GM21515 (cell line): ENCODE data around the gene ABHD6.
"Not testable (repeated sequence)": the region's sequence is repeated elsewhere in the genome, so short reads cannot be mapped to it uniquely, and the experiment has no call there.

Source experiments
- ATAC-seq: cut with Tn5 transposase; IDR thresholded peaks from one replicate; pipeline ENCODE4 v1.9.1; 2021; ENCODE audit not compliant: unreplicated experiment

The ABHD6 gene

DNA sequence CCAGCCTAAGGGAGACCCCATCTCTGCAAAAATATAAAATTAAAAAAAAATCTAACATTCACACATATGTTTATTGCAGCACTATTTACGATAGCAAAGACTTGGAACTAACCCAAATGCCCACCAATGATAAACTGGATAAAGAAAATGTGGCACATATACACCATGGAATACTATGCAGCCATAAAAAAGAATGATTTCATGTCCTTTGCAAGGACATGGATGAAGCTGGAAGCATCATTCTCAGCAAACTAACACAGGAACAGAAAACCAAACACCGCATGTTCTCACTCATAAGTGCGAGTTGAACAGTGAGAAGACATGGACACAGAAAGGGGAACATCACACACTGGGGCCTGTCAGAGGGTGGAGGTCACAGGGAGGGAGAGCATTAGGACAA is 35.8 kb downstream of the ABHD6 start:
- not testable (repeated sequence) for ATAC-seq

DNA sequence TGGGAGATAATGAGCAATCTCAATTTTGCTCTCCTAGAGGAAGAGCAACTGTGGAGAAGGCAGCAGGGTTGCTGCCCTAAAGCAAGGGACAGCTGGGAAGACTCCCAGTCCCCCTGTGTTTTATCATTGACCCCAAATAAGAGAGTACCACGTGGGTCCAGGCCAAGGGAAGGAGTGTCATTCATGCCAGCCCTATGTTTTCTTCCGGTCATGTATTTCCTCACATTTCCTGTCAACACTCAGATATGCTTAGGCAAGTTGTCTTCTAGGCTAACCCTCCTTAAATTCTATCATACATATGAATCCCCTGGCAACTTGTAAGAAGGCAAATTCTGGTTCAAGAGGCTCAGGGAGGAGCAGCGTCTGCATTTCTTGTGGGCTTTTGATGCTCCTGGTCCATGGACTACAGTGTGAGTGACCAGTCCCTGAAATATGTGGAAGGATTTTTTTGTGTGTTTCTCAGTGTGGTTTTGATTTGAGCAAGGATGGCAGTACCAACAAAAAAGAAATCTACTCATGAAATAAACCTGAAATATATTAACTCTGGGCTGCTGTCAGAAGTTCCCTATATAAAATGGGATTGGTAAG is 36.5 kb downstream of the ABHD6 start:
- ATAC-seq = no peak

DNA sequence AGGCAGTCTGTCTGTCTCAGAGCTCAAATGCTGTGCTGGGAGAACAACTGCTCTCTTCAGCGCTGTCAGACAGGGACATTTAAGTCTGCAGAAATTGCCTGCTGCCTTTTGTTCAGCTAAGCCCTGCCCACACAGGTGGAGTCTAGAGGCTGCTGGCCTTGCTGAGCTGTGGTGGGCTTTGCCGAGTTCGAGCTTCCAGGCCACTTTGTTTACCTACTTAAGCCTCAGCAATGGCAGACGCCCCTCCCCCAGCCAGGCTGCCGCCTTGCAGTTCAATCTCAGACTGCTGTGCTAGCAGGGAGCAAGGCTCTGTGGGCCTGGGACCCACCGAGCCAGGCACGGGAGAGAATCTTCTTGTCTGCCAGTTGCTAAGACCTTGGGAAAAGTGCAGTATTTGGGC is 43.5 kb downstream of the ABHD6 start:
- ATAC-seq = no peak

DNA sequence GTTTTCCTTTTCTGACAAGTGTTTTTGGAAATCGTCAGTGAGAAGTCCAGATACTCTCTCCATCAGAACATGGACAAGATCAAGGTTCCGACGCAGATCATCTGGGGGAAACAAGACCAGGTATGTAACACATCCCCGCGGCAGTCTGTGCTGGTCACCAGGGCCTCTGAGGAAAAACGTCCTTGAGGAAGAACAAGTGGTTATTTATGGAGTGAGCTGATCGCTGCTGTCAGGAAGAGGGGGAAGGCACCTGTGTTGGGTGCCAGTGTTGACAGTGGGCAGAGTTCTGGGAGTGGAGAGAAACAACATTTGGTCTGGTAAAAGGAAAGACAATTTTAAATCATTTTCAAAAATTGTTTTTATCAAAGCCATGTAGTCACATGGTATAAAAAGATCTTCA is 47.7 kb downstream of the ABHD6 start:
- ATAC-seq = no peak

DNA sequence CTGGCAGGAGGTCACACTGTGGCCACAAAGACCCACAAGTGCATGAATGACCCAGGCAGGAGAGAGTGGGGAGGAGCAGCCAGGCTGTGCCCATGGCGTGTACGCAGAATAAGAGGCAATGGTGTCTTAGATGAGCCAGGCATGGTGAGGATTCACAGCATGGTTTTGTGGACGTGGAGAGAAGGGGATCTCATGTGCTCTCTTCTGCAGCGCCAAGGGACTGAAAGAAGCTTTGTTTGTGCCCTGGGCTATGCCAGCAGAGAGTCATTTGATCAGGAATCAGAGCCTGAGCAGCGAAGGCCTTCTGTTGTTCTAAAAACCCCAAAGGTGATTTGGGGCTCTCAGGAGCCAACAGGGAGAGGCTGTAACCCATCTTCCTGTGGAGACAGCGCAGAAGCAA is 49.8 kb downstream of the ABHD6 start:
- no peak for ATAC-seq

DNA sequence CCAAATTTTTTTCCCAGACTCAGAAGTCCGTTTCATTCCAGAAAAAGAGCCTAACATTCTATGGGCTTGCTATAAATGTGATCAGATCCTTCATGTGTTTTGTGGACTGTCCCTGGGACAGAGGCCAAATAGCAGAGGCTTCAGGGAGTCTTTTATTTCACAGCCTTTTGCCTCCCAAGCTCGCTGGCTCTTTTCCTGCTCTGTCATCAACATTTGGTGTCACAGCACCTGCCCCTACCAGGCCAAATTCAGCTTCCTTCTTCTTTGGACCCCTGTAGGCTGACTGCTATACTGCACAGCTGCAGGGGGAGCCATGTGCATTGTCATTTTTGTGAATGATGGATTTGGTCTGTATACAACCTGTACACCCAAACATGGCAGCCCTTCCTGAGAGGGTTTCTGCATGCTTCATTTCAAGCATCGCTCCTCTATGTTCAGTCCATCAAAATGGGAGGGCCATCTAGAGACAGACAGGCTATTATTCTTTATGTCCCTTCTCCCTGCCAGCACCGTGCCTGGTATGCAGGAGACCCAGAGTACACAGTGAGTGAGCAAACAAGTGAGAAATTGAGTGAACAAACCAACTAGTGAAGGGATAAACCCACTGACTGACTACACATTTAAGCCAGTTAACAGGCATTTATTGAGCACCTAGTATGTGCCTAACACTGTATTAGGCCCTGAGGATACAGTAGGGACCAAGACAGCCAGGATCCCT is 50.6 kb downstream of the ABHD6 start:
- no peak for ATAC-seq

DNA sequence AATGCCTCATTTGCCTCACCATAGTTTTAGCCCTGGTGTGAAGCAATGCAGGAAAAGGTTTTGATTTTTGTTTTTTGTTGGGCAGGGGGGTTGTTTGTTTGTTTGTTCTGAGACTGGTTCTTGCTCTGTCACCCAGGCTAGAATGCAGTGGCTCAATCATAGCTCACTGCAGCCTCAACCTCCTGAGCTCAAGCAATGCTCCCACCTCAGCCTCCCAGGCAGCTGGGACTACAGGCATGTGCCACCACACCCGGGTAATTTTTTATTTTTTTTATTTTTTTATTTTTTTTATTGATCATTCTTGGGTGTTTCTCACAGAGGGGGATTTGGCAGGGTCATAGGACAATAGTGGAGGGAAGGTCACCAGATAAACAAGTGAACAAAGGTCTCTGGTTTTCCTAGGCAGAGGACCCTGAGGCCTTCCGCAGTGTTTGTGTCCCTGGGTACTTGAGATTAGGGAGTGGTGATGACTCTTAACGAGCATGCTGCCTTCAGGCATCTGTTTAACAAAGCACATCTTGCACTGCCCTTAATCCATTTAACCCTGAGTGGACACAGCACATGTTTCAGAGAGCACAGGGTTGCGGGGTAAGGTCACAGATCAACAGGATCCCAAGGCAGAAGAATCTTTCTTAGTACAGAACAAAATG is 51.5 kb downstream of the ABHD6 start:
- not testable (repeated sequence) for ATAC-seq

DNA sequence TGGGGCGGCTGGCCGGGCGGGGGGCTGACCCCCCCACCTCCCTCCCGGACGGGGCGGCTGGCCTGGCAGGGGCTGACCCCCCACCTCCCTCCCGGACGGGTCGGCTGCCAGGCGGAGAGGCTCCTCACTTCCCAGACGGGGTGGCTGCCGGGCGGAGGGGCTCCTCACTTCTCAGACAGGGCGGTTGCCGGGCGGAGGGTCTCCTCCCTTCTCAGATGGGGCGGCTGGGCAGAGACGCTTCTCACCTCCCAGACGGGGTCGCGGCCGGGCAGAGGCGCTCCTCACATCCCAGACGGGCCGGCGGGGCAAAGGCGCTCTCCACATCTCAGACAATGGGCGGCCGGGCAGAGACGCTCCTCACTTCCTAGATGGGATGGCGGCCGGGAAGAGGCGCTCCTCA is 52.9 kb downstream of the ABHD6 start:
- ATAC-seq = not testable (repeated sequence)

DNA sequence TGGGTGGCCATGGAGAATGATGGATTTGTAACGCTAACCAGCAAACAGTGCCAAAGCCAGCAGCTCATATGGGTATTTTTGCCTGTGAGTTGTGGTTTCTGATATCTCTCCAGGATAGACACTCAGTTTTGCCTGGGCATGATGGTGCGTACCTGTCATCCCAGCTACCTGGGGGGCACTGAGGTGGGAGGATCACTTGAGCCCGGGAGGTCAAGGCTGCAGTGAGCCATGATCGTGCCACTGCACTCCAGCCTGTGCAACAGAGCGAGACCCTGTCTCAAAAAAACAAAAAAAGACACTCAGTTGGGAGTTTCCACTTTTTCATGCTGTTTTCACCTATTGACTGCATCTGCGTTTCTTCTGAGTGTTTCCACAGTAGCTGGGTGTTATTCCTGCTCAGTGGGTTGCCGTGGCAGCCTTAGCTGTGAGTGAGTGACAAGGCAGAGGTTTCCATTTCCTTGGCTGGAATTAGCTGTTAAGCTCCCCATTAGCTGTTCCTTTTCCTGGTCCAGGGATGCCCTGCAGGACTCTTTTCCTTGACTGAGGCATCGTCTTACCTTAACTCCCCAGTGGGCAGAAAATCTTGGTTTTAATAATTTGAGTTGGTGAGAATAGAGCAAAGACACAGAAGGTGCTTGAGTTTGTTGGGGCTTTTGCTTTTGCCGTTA is 54.2 kb downstream of the ABHD6 start:
- no peak for ATAC-seq

DNA sequence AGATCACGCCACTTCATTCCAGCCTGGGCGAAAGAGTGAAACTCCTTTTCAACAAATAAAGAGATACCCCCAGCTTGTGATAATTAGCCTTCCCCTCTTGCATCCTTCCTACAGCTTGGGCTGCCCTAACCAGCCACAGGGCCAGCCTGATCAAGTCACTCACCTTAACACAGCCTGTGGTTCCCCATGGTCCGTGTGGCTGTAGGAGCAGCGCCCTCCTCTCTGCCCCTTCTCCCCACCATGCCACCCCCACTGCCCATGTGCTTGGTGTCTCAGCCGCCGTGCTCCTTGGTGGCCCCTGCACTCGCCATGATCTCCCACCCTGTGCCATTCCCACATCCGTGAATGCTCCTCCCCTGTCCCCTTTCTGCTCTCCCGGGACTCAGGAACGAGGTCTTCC is 55.3 kb downstream of the ABHD6 start:
- no peak for ATAC-seq

DNA sequence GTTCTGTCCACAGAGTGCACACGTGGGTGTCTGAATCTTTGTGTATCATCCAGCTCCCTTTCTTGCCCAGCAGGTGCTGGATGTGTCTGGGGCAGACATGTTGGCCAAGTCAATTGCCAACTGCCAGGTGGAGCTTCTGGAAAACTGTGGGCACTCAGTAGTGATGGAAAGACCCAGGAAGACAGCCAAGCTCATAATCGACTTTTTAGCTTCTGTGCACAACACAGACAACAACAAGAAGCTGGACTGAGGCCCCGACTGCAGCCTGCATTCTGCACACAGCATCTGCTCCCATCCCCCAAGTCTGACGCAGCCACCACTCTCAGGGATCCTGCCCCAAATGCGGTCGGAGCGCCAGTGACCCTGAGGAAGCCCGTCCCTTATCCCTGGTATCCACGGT is 55.9 kb downstream of the ABHD6 start:
- no peak for ATAC-seq

DNA sequence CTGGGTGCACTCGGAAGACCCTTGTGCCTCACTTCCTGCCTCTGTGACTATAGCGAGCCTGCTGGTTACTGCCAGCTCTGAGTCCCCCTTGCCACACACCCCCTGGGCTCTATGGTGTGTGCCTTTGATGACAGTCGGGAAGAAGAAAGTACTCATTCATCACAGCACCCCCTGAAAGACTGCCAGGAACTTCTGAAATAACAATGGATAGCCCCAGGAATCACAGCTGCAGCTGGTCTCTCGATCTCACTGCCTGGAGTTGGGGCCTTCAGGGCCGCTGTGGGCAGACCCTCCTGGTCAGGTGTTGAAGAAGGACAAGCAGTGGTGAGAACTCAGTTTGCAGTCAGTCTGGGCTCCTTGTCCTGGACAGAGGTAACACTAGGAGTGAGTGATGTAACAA is 58.7 kb downstream of the ABHD6 start:
- ATAC-seq = no peak

DNA sequence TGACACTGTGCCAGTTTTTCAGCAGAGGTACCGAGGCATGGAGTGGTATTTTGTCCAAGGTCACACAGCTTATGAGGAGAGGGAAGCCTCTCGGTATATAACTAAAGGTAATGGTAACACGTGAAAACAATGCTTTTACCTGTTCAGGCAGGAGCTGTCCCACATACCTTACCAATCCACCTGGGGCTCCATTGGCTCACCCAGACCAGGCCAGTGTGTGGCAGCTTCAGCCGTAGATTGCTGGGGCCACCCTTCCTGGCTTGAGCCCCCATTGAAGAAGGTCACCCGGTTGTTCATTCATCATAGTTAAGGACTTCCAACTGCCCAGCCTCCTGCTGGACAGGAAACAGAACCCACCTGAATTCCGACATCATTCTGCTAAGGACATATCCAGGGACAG is 59.3 kb downstream of the ABHD6 start:
- no peak for ATAC-seq

DNA sequence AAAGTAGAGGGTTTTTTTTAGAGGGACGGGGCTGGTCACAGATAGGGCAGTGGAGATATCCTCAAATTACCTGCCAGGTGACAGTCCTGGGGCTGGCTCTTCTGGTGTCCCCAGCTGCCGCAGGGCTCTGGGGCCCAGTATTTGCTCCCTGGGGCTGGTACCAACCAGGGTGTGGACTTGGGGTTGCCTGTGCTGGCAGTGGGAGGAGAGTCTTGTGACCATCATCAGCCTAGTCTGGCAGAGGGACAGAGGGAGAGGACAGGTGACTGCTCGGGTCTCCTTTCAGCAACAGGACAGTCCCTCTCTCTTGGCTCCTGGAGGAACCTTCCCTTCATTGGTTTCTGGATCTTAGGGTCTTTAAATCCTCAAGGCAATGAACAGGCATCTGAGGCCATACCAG is 60.6 kb downstream of the ABHD6 start:
- ATAC-seq = no peak

DNA sequence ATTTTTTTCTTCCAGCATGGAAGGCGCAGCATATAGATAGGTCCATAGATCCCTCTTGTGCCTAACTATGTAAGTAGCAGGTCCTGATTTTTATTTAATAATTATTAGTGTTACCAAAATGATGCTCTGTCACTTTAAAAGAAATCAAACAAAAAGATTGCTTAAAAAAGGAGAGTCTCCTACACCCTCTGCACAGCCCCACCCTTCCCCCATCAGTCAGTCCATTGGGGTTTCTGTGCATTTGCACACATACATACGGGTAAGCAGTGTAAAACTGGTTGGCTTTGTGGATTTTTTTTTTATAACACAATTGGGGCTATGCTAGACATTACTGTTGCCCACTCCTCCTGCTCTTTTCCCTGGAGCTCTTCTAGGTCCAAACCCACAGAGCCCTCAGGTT is 61.5 kb downstream of the ABHD6 start:
- ATAC-seq = no peak

DNA sequence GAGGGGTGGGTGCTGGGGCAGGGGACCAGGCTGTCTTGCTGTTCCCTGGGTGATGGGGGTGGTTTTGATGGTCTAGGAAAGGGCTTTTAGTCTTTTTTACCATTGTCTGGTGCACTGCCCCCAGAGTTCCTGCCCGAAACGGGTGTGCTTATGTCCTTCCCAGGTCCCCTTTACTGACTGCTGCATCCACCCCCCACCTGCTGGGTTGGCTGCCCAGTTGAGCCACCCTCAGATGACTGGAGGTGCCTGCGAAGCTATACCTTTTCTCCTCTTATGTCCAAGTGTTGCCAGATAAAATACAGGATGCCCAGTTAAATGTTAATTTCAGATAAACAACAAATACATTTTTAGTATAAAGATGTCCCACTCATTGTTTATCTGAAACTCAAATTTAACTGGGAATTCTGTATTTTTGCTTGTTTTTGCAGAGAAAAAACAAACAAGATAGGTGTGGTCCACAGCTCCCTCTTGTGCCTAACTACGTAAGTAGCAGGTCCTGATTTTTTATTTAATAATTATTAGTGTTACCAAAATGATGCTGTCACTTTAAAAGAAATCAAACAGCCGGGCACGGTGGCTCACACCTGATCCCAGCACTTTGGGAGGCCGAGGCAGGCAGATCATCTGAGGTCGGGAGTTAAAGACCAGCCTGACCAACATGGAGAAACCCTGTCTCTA is 62.4 kb downstream of the ABHD6 start:
- no peak for ATAC-seq

DNA sequence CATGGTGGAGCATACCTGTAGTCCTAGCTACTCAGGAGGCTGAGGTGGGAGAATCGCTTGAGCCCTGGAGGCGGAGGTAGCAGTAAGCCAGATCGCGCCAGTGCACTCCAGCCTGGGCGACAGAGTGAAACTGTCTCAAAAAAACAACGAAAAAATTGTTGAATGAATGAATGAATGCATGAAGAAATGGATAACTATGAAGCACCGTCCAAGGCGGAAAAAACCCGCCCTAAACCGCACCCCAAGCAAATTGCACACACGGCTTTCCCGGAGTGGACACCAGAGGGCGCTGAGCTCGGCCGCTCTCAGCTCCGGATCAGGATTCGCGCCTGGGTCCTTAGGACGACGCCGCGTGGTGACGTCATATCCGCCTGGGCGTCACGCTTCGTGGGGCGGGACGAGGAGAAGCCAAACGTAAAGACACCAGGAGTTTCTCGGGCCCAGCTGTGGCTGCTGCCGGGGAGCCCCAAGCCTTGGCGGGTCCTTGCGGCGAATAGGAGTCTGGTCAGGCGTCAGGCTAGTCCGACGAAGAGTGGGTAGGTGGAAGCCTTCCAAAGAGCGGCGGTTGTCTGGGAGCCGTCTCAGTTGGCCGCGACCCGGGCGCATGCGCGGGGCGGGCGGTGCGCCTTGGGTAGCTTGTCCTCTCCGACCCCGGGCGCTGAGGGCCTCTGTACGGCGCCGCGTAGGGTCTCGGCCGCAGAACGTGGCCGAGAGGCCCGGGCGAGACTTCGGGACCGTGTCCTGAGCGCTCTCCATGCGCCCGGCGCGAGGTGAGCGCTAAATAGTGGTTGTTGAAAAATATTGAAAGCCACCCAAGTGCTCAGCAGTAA is 68.5 kb downstream of the ABHD6 start, which contains the start of the genes HTD2 and RPP14:
TSS of gene HTD2 (plus strand) at position 639 of the 830 bp plus-strand sequence. CDS start 11,094 bp downstream, outside the sequence.
TSS of gene RPP14 (plus strand) at position 364 of the 830 bp plus-strand sequence. CDS start 4,085 bp downstream, outside the sequence.
- peak; percentile 88 for ATAC-seq

DNA sequence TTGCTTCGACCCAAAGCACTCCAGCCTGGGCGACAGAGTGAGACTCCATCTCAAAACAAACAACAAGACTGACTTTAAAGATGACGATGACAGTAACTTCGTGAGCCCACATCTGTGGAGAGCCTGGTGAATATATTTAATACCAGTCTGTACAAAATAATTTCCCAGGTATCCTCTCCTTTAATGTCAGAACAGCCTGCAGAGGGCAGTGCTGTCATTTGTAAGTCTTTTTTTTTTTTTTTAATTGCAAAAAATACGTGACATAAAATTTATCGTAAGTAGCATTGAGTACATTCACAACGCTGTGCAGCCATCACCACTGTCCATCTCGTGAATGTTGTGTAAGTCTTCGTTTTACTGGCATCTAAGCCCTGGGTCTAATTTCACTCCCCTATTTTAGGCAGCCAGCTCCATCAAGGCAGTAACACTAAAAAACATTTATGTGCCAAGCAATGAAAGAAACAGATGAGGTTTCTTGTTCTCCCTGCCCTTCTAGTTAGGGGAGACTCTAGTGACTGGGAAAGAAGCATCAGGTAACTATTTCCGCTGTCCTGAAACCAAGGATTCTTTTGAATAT is 70.1 kb downstream of the ABHD6 start:
- no peak for ATAC-seq

DNA sequence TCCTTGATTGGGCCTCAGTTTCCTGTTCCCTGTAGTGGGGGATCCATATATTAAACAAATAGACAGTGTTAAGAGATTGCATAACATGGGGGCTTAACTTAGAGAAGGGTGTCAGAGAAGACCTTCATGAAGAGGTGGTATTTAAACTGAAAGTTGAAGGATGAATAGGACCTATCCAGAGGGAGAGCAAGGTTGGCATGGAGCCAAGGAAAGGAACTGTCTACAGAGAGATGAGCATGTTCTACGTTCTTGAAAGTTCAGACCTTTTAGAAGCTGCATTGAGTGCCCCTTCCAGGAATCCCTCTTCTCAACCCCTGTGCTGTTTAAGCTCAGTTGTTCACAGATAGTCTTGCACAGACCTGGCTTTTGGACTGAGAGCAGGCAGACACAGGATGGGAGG is 71.1 kb downstream of the ABHD6 start:
- no peak for ATAC-seq

DNA sequence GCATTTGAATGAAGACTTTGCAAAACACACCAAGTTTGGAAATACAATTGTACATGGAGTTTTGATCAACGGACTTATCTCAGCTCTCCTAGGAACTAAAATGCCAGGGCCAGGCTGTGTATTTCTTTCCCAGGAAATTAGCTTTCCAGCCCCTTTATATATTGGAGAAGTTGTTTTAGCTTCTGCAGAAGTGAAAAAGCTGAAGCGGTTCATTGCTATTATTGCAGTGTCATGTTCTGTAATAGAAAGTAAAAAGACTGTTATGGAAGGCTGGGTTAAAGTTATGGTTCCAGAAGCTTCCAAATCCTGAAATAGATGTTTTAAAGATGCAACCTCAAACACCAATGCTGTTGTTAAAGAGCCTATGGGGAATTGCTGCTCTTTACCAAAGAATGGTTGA is 80.2 kb downstream of the ABHD6 start:
- ATAC-seq = no peak
